GM12801 (cell line): ENCODE results near the gene DAGLA.

Experiments
- TF ChIP-seq, protein P1 (sequence below): IDR thresholded peaks from one replicate; pipeline ENCODE4 v1.5.1; 2011; ENCODE audit warnings: control low read depth; ENCODE audit not compliant: insufficient read length; ENCODE audit errors: extremely low read depth

The DAGLA gene

GRCh38 chr11:61689164-61689496 lies 8.9 kb downstream of the DAGLA start:
- TF ChIP-seq, protein P1, sequence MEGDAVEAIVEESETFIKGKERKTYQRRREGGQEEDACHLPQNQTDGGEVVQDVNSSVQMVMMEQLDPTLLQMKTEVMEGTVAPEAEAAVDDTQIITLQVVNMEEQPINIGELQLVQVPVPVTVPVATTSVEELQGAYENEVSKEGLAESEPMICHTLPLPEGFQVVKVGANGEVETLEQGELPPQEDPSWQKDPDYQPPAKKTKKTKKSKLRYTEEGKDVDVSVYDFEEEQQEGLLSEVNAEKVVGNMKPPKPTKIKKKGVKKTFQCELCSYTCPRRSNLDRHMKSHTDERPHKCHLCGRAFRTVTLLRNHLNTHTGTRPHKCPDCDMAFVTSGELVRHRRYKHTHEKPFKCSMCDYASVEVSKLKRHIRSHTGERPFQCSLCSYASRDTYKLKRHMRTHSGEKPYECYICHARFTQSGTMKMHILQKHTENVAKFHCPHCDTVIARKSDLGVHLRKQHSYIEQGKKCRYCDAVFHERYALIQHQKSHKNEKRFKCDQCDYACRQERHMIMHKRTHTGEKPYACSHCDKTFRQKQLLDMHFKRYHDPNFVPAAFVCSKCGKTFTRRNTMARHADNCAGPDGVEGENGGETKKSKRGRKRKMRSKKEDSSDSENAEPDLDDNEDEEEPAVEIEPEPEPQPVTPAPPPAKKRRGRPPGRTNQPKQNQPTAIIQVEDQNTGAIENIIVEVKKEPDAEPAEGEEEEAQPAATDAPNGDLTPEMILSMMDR, result no peak

- TF ChIP-seq, protein P1, result no peak
Observed at GRCh38 chr11:61690706-61691379, 10.7 kb downstream of the DAGLA start.

- TF ChIP-seq, protein P1, result no peak
Observed at GRCh38 chr11:61691380-61692156, 11.4 kb downstream of the DAGLA start.

- TF ChIP-seq, protein P1, result no peak
Observed at GRCh38 chr11:61693922-61694601, 13.9 kb downstream of the DAGLA start.

DNA sequence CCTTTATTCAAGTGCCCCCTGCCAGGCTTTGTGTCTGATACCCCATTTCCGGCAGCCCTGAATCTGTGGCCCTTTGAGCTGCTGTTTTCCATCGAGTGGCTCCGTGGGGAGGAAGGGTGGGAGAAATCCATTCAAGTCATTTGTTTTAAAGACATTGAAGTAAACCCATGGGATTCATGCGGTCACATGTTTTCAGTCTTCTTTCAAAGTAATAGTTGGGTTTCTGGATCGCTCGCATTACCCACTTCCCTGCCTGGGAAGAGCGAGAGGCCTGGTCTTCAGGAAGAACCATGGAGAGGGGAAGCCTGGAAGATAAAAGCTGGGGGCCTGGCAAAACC lies 14.4 kb downstream of the DAGLA start:
- TF ChIP-seq, protein P1, result no peak

DNA sequence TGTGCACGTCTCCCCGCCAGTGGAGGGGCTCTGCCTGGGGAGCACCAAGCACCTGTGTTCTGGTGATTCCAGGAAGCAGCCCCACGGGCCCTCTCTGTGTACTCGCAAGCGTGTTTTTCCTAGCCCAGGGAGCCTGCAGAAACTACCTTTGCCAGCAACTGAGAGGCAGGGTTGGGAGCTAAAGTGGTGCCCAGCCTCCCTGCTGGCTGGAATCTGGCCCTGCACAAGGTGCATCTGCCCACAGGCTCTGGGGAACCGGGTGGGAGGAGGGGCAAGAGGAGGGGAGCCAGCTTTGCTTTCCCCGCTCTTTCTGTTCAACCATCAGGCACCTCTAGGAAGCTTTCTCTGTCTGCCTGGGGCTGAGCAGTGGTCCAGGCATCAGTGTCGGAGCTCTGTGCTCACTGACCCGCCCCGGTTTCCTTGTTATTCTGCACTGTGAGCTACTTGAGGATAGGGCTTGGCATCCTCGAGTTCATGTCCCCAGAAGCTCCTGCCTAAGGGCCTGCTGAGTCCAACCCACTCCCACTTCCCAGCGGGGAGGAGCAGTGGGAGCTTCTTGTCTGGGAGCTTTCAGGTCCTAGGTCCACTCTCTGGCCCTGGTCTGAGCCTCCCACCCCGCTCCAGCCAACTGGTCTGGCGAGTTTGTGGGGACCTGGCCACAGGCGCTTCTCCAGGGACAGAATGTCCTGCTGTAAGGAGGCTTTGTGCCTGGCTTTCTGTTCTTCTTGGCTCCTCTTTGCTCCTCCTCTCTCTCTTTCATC lies 14.9 kb downstream of the DAGLA start:
- TF ChIP-seq, protein P1, result no peak

DNA sequence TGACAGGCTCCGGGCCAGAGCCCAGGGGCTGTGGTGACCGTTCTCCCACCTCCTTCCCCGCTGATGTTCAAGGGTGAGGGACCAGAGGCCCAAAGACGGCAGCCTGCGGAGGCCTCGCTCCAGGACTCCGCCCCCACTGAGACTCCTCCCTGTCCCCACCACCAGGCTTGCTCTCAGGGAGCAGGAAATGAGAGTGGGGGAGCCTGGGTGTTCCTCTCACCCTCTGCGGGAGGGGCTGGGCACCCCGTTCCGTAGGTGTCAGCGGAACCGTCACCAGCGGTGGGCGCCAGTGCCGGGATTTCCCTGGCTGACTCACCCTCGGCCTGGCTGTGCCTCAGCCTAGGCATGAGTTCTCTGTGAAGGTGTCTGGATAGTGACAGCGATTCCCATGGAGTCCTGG lies 15.7 kb downstream of the DAGLA start:
- TF ChIP-seq, protein P1, result no peak
